ENCODE measurements around the gene MAP2K5. TPM values are rescaled to one million over a fixed set of nuclear protein-coding genes. Genes with fewer than 3 reads are reported as not detected.
A peak's percentile ranks its signal among the peaks of the same experiment; 100 is the strongest.

Gene MAP2K5
- total and polyA plus RNA-seq, 9 of the 15 experiments (the other 6 are each of a cell fraction or from before 2014, with no cell fraction given) = 0.41 to 16.5 (median 7.5) TPM

- TF ChIP-seq FOXA1 (IDR thresholded peaks at IDR 0.05; ENCODE audit: borderline replicate concordance) (no peak), ARID3A (IDR thresholded peaks at IDR 0.05; ENCODE audit: borderline replicate concordance, low read depth, low read length) (no peak), SRF (CRISPR knock-in tag; IDR thresholded peaks at IDR 0.05) (no peak), PYGO2 (tag; IDR thresholded peaks at IDR 0.05) (no peak), ATF3 (IDR thresholded peaks at IDR 0.05) (peak; percentile 49), ATF3 (CRISPR knock-in tag; conservative IDR thresholded peaks at IDR 0.05) (no peak)
- WGBS (ENCODE audit: insufficient coverage, low coverage, missing lambda C conversion rate) = 60% methylated on average over 2 of the region's 2 CpGs
- FAIRE-seq = no peak
- Histone ChIP-seq H3K4me1 (replicated peaks in 1 of 2; ENCODE audit: control insufficient read depth in 2 of 2, insufficient read depth in 2 of 2, low read length in 2 of 2) (no peaks in the 10 kb centered on the region), H3K36me3 (ENCODE audit: control insufficient read depth, insufficient read depth, low read length) (no peaks in the 10 kb centered on the region; the same call in 2 of the 3 replicates), H3K4me2 (ENCODE audit: insufficient read depth, low read length) (no peak overlapping the region), H3K4me3 (no peak overlapping the region), H3K27ac (ENCODE audit: extremely low read depth, low read depth, low read length) (no peak overlapping the region), H3K27me3 (ENCODE audit: control insufficient read depth in 2 of 2, insufficient read depth in 2 of 2, low read length in 2 of 2) (no peaks in the 10 kb centered on the region), H3K9me1 (ENCODE audit: control insufficient read depth, insufficient read depth, low read length) (no peaks in the 10 kb centered on the region), H4K20me1 (replicated peaks; ENCODE audit: control insufficient read depth, insufficient read depth, low read length) (no peaks in the 10 kb centered on the region), H3K79me2 (ENCODE audit: control insufficient read depth, insufficient read depth, low read length) (no peaks in the 10 kb centered on the region), H2AFZ (ENCODE audit: low read depth, low read length) (no peak overlapping the region), H3K9me3 (replicated peaks; ENCODE audit: control insufficient read depth, insufficient read depth, low read depth, low read length) (no peaks in the 10 kb centered on the region), H3K9ac (ENCODE audit: insufficient read depth in 1 of 2, low read depth in 2 of 2, low read length in 2 of 2) (no peak overlapping the region)
- ChIA-PET POLR2A (no interaction called here), CTCF (ENCODE audit: low intra/inter-chr PET ratio) (no interaction called here)
- in situ Hi-C loops (cut with MboI) (no loop called here), intact Hi-C loops (cut with micrococcal nuclease) (no loop called here)
- no TSS peak for BruUV-seq (replicated peaks)
- DNase-seq (ENCODE audit: extremely low read depth in 1 of 4, low spot score in 3 of 4) = no peak
- no peak for ATAC-seq
These were observed 104.3 kb downstream of the MAP2K5 start for GRCh38 chr15:67646847-67647246.
